Fibroblast of lung (primary cell): ENCODE results near the gene GAGE10.

Source experiments
- CTCF ChIP-seq, 2 donors: IDR thresholded peaks in 1 of 2; conservative IDR thresholded peaks in 1 of 2; 1 replicate in 1 of 2; 2 replicates in 1 of 2; pipeline ENCODE4 v1.5.1; 2011 to 2012; ENCODE audit warnings: low read length in 2 of 2, control low read depth in 1 of 2, inconsistent platforms in 1 of 2, low read depth in 1 of 2, mild to moderate bottlenecking in 1 of 2
- EZH2 ChIP-seq: IDR thresholded peaks from 2 replicates; pipeline ENCODE4 v1.5.1; 2012; ENCODE audit warnings: low read length, control low read depth, mild to moderate bottlenecking; ENCODE audit errors: missing control alignments

- TF ChIP-seq EZH2 = no peak
- TF ChIP-seq CTCF (conservative IDR thresholded peaks at IDR 0.05 in 1 of 2, IDR thresholded peaks at IDR 0.05 in 1 of 2; ENCODE audit: low read depth in 1 of 2, low read length in 2 of 2) = no peak
These were observed 43.0 kb upstream of the GAGE10 start for GRCh38 chrX:49260221-49260985.
